ENCODE measurements around the gene VTI1A.

- TF ChIP-seq EP300 (IDR thresholded peaks at IDR 0.05): no peak
- TF ChIP-seq CTCF (IDR thresholded peaks at IDR 0.05): no peak
Observed at GRCh38 chr10:112797197-112797596, 350.2 kb downstream of the VTI1A start.

All from ovary (tissue), 3 donors.